ENCODE results near the gene CCHCR1.

The CCHCR1 gene

DNA sequence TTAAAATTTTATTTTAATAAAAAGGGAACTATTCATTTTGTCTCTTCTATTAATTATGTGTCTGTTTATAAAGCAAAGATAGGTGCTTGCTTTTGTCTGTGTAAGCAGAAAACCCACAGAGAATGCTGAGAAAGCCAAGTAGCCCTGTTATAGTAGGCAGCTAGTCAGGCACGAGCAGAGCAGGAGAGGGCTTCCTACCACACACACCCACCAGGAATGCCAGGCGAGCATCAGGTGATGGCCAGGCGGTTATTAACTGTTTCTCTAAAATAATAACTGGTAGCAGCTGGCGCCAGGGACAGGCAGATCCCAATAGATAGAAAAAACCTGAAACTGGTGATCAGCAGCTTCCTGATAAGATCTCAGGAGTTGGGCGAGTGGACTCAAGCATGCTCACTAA, 60.9 kb downstream of the CCHCR1 start:
- WGBS, result 86% methylated on average over 5 of the region's 5 CpGs
- no peak overlapping the region for H2AFZ ChIP-seq (ENCODE audit: low read depth, low read length)
- no peak overlapping the region for H3K9ac ChIP-seq (ENCODE audit: low read length)
- no peaks in the 10 kb centered on the region for H3K9me3 ChIP-seq (ENCODE audit: control insufficient read depth, low read length)
- H2BK12ac ChIP-seq (ENCODE audit: low read length in 2 of 2), result no peak overlapping the region
- H3K4me3 ChIP-seq (ENCODE audit: insufficient read depth in 1 of 2, low read depth in 1 of 2, low read length in 2 of 2), result no peak overlapping the region
- H3K27me3 ChIP-seq (ENCODE audit: control insufficient read depth in 1 of 2, insufficient read depth in 1 of 2, low read length in 2 of 2), result no peaks in the 10 kb centered on the region
- H2BK15ac ChIP-seq (ENCODE audit: low read depth, poor library complexity, severe bottlenecking), result no peak overlapping the region
- no peaks in the 10 kb centered on the region for H3K36me3 ChIP-seq (ENCODE audit: control insufficient read depth in 1 of 2, insufficient read depth in 2 of 2, low read depth in 1 of 2, low read length in 2 of 2)
- H2AK5ac ChIP-seq (ENCODE audit: low read length, severe bottlenecking), result no peak overlapping the region
- H3K79me1 ChIP-seq (replicated peaks; ENCODE audit: low read length, poor library complexity, severe bottlenecking), result no peaks in the 10 kb centered on the region
- H3K27ac ChIP-seq (ENCODE audit: low read length, poor library complexity, severe bottlenecking), result no peak overlapping the region
- no peak overlapping the region for H2BK120ac ChIP-seq (ENCODE audit: low read depth, low read length)
- no peak overlapping the region for H4K8ac ChIP-seq (ENCODE audit: low read length)
- no peak for DNase-seq
- peaks cover 1% of the 10 kb centered on the region for H3K4me1 ChIP-seq (ENCODE audit: control insufficient read depth, insufficient read depth, low read depth, low read length)
- no peak overlapping the region for H3K18ac ChIP-seq (ENCODE audit: low read depth in 1 of 2, low read length in 2 of 2)
- H3K4me2 ChIP-seq (ENCODE audit: low read length, poor library complexity, severe bottlenecking), result no peak overlapping the region
- H4K91ac ChIP-seq (ENCODE audit: low read length), result no peak overlapping the region
- no peak overlapping the region for H3K14ac ChIP-seq (ENCODE audit: low read length in 2 of 2)
- no peak overlapping the region for H3K23ac ChIP-seq (ENCODE audit: low read length in 2 of 2)
- no peak overlapping the region for H3K4ac ChIP-seq (ENCODE audit: low read depth in 1 of 2, low read length in 2 of 2)
- H2BK5ac ChIP-seq (ENCODE audit: low read depth, low read length, poor library complexity, severe bottlenecking), result no peak overlapping the region

GRCh38 chr6:31096215-31096614, 61.4 kb downstream of the CCHCR1 start:
- Histone ChIP-seq H3K14ac (ENCODE audit: low read length in 2 of 2) (no peak overlapping the region), H4K91ac (ENCODE audit: low read length) (no peak overlapping the region), H2BK5ac (ENCODE audit: low read depth, low read length, poor library complexity, severe bottlenecking) (no peak overlapping the region), H3K4me3 (ENCODE audit: insufficient read depth in 1 of 2, low read depth in 1 of 2, low read length in 2 of 2) (no peak overlapping the region), H2BK15ac (ENCODE audit: low read depth, poor library complexity, severe bottlenecking) (no peak overlapping the region), H3K23ac (ENCODE audit: low read length in 2 of 2) (no peak overlapping the region), H3K18ac (ENCODE audit: low read depth in 1 of 2, low read length in 2 of 2) (no peak overlapping the region), H2AFZ (ENCODE audit: low read depth, low read length) (no peak overlapping the region), H2BK120ac (ENCODE audit: low read depth, low read length) (no peak overlapping the region), H3K27ac (ENCODE audit: low read length, poor library complexity, severe bottlenecking) (no peak overlapping the region), H2BK12ac (ENCODE audit: low read length in 2 of 2) (no peak overlapping the region), H3K36me3 (ENCODE audit: control insufficient read depth in 1 of 2, insufficient read depth in 2 of 2, low read depth in 1 of 2, low read length in 2 of 2) (no peaks in the 10 kb centered on the region), H3K27me3 (ENCODE audit: control insufficient read depth in 1 of 2, insufficient read depth in 1 of 2, low read length in 2 of 2) (no peaks in the 10 kb centered on the region), H3K4ac (ENCODE audit: low read depth in 1 of 2, low read length in 2 of 2) (no peak overlapping the region), H2AK5ac (ENCODE audit: low read length, severe bottlenecking) (no peak overlapping the region), H3K4me2 (ENCODE audit: low read length, poor library complexity, severe bottlenecking) (no peak overlapping the region), H3K9ac (ENCODE audit: low read length) (no peak overlapping the region), H3K79me1 (replicated peaks; ENCODE audit: low read length, poor library complexity, severe bottlenecking) (no peaks in the 10 kb centered on the region), H3K9me3 (ENCODE audit: control insufficient read depth, low read length) (no peaks in the 10 kb centered on the region), H3K4me1 (ENCODE audit: control insufficient read depth, insufficient read depth, low read depth, low read length) (peaks cover 1% of the 10 kb centered on the region), H4K8ac (ENCODE audit: low read length) (no peak overlapping the region)
- no peak for DNase-seq
- WGBS, result 90% methylated on average over 2 of the region's 3 CpGs

GRCh38 chr6:31094389-31094881, 63.2 kb downstream of the CCHCR1 start:
- WGBS, result 88% methylated on average over 3 of the region's 3 CpGs
- Histone ChIP-seq H3K27me3 (ENCODE audit: control insufficient read depth in 1 of 2, insufficient read depth in 1 of 2, low read length in 2 of 2) (no peaks in the 10 kb centered on the region), H2AK5ac (ENCODE audit: low read length, severe bottlenecking) (no peak overlapping the region), H3K4me3 (ENCODE audit: insufficient read depth in 1 of 2, low read depth in 1 of 2, low read length in 2 of 2) (no peak overlapping the region), H2BK5ac (ENCODE audit: low read depth, low read length, poor library complexity, severe bottlenecking) (no peak overlapping the region), H3K4ac (ENCODE audit: low read depth in 1 of 2, low read length in 2 of 2) (no peak overlapping the region), H2AFZ (ENCODE audit: low read depth, low read length) (no peak overlapping the region), H4K91ac (ENCODE audit: low read length) (no peak overlapping the region), H3K9ac (ENCODE audit: low read length) (no peak overlapping the region), H2BK120ac (ENCODE audit: low read depth, low read length) (no peak overlapping the region), H3K36me3 (ENCODE audit: control insufficient read depth in 1 of 2, insufficient read depth in 2 of 2, low read depth in 1 of 2, low read length in 2 of 2) (no peaks in the 10 kb centered on the region), H2BK15ac (ENCODE audit: low read depth, poor library complexity, severe bottlenecking) (no peak overlapping the region), H3K4me1 (ENCODE audit: control insufficient read depth, insufficient read depth, low read depth, low read length) (peaks cover 1% of the 10 kb centered on the region), H2BK12ac (ENCODE audit: low read length in 2 of 2) (no peak overlapping the region), H3K27ac (ENCODE audit: low read length, poor library complexity, severe bottlenecking) (no peak overlapping the region), H3K79me1 (replicated peaks; ENCODE audit: low read length, poor library complexity, severe bottlenecking) (no peaks in the 10 kb centered on the region), H3K18ac (ENCODE audit: low read depth in 1 of 2, low read length in 2 of 2) (no peak overlapping the region), H3K23ac (ENCODE audit: low read length in 2 of 2) (no peak overlapping the region), H4K8ac (ENCODE audit: low read length) (no peak overlapping the region), H3K9me3 (ENCODE audit: control insufficient read depth, low read length) (no peaks in the 10 kb centered on the region), H3K4me2 (ENCODE audit: low read length, poor library complexity, severe bottlenecking) (no peak overlapping the region), H3K14ac (ENCODE audit: low read length in 2 of 2) (peak overlapping the region in 1 of 2 experiments; percentile 46)
- DNase-seq, result no peak

- Histone ChIP-seq H3K27me3 (ENCODE audit: control insufficient read depth in 1 of 2, insufficient read depth in 1 of 2, low read length in 2 of 2) (no peaks in the 10 kb centered on the region), H4K8ac (ENCODE audit: low read length) (no peak overlapping the region)
- WGBS, result 71% methylated on average over 8 of the region's 12 CpGs
These were observed 64.7 kb downstream of the CCHCR1 start for GRCh38 chr6:31092769-31093505.

More at GRCh38 chr6:31092769-31093505, 64.7 kb downstream of the CCHCR1 start:
- Histone ChIP-seq H3K4me3 (ENCODE audit: insufficient read depth in 1 of 2, low read depth in 1 of 2, low read length in 2 of 2) (no peak overlapping the region), H3K27ac (ENCODE audit: low read length, poor library complexity, severe bottlenecking) (no peak overlapping the region), H3K36me3 (ENCODE audit: control insufficient read depth in 1 of 2, insufficient read depth in 2 of 2, low read depth in 1 of 2, low read length in 2 of 2) (no peaks in the 10 kb centered on the region), H2AK5ac (ENCODE audit: low read length, severe bottlenecking) (no peak overlapping the region), H2BK120ac (ENCODE audit: low read depth, low read length) (no peak overlapping the region), H3K9ac (ENCODE audit: low read length) (no peak overlapping the region), H2AFZ (ENCODE audit: low read depth, low read length) (no peak overlapping the region), H2BK15ac (ENCODE audit: low read depth, poor library complexity, severe bottlenecking) (no peak overlapping the region), H2BK5ac (ENCODE audit: low read depth, low read length, poor library complexity, severe bottlenecking) (no peak overlapping the region), H3K14ac (ENCODE audit: low read length in 2 of 2) (no peak overlapping the region), H3K4me1 (ENCODE audit: control insufficient read depth, insufficient read depth, low read depth, low read length) (peaks cover 1% of the 10 kb centered on the region), H4K91ac (ENCODE audit: low read length) (no peak overlapping the region), H3K9me3 (ENCODE audit: control insufficient read depth, low read length) (no peaks in the 10 kb centered on the region), H3K4me2 (ENCODE audit: low read length, poor library complexity, severe bottlenecking) (no peak overlapping the region), H2BK12ac (ENCODE audit: low read length in 2 of 2) (no peak overlapping the region), H3K18ac (ENCODE audit: low read depth in 1 of 2, low read length in 2 of 2) (no peak overlapping the region), H3K4ac (ENCODE audit: low read depth in 1 of 2, low read length in 2 of 2) (no peak overlapping the region), H3K23ac (ENCODE audit: low read length in 2 of 2) (no peak overlapping the region), H3K79me1 (replicated peaks; ENCODE audit: low read length, poor library complexity, severe bottlenecking) (no peaks in the 10 kb centered on the region)
- peak; percentile 57 for DNase-seq

Data from mesenchymal stem cell (in vitro differentiated cells and primary cell).